Measurements from ENCODE around the gene ARHGAP33.

Gene ARHGAP33

DNA sequence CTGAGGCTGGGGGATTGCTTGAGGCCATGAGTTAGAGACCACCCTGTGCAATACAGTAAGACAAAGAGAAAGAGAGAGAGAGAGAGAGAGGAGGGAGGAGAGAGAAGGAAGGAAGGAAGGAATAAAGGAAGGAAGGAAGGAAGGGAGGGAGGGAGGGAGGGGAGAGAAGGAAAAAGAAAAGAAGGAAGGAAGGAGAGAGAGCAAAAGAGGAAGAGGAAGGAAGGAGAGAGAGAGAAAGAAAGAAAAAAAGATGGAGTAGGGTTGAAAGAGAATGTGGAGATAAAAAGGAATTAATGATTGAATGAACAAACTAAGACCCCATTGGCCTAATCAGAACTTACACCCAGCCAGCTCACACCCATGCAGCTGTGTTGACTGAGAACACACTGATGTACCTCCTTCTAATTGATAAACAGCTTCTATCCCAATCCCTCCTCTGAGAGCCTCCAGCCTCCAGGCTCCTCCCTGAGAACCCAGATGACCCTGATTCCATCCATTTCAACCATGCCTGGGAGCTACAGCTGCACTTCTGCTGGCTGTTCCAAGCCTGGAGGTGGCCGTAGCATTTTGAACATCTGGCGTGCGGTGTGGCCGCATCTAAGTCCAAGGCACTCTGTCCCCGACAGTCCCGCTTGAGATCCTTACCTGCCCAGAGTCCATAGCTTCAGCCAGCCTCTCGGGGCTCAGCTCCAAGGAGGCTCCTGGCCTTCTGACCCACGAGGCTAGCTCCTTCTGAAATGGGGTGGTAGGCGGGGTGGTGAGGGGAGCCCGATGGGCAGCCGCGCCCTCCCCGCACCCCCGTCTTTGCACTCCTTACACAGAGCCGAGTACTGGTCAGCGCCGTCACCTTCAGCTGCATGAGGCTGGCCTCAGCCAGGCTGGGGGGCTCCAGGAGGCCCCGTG is 36.2 kb downstream of the ARHGAP33 start:
- no peaks in the 10 kb centered on the region for H3K79me2 ChIP-seq (ENCODE audit: insufficient read depth, low read depth)
- no peak overlapping the region for H3K4me2 ChIP-seq
- no peak overlapping the region for H2AFZ ChIP-seq (ENCODE audit: low read depth)
- H3K27ac ChIP-seq = no peak overlapping the region
- TF ChIP-seq, protein P1, sequence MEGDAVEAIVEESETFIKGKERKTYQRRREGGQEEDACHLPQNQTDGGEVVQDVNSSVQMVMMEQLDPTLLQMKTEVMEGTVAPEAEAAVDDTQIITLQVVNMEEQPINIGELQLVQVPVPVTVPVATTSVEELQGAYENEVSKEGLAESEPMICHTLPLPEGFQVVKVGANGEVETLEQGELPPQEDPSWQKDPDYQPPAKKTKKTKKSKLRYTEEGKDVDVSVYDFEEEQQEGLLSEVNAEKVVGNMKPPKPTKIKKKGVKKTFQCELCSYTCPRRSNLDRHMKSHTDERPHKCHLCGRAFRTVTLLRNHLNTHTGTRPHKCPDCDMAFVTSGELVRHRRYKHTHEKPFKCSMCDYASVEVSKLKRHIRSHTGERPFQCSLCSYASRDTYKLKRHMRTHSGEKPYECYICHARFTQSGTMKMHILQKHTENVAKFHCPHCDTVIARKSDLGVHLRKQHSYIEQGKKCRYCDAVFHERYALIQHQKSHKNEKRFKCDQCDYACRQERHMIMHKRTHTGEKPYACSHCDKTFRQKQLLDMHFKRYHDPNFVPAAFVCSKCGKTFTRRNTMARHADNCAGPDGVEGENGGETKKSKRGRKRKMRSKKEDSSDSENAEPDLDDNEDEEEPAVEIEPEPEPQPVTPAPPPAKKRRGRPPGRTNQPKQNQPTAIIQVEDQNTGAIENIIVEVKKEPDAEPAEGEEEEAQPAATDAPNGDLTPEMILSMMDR (conservative IDR thresholded peaks at IDR 0.05; ENCODE audit: low read depth, low read length) = no peak
- no peak overlapping the region for H3K4me3 ChIP-seq (IDR thresholded peaks at IDR 0.05; ENCODE audit: insufficient read depth, low read depth, low read length)
- H3K9ac ChIP-seq = no peak overlapping the region
- H3K27me3 ChIP-seq (ENCODE audit: insufficient read depth, low read depth) = peaks cover 67% of the 10 kb centered on the region
- no peaks in the 10 kb centered on the region for H4K20me1 ChIP-seq (ENCODE audit: insufficient read depth)
- no peaks in the 10 kb centered on the region for H3K36me3 ChIP-seq (ENCODE audit: insufficient read depth)
- no peaks in the 10 kb centered on the region for H3K4me1 ChIP-seq (ENCODE audit: low read depth, poor library complexity, severe bottlenecking)

DNA sequence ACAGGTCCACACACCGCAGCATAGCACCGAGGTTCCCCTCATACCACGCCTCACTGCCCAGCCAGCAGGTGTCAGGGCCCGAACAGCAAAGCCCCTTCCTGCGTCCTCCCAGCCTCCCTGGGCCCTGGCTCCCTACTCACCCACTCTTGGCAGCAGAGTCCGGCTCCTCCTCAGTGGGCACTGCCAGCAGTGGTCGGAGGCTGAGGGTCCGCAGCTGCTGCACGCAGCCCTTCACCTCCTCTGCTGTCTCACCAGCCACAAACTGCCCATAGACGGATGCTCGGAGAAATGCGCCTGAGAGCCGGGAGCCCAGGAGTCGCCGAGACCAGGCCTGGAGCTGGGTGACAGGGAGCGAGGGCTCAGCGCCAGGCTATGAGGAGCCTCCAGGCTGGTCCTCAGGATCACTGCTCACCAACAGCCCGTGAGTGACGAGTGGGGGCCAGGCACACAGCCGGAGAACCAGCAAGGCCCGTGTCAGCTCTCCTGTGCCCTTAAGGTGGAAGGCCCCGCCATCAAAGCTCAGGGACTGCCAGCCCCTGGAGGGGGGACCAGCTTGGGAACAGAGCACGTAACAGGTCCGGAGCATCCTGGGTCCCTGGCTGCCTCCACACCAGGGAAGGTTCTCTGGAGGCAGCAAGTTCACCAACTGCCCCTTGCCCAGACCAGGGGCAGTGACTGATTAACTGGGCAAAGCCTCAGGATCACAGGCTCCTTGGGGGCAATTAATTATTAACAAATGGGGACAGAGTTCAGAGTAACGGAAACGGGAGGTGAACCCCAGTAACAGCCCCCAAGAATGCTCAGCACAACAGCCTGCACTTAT is 37.1 kb downstream of the ARHGAP33 start, which contains the start of gene PRODH2:
Gene PRODH2 (minus strand): TSS at position 626 of the 823 bp plus-strand sequence. CDS start 40 bp downstream, at position 586.
- H3K27me3 ChIP-seq (ENCODE audit: insufficient read depth, low read depth) = peaks cover 66% of the 10 kb centered on the region
- TF ChIP-seq, protein P1 (conservative IDR thresholded peaks at IDR 0.05; ENCODE audit: low read depth, low read length) = no peak
- H3K79me2 ChIP-seq (ENCODE audit: insufficient read depth, low read depth) = no peaks in the 10 kb centered on the region
- no peak within 1 kb of the TSS for H3K9ac ChIP-seq
- no peaks in the 10 kb centered on the region for H4K20me1 ChIP-seq (ENCODE audit: insufficient read depth)
- no peak within 1 kb of the TSS for H2AFZ ChIP-seq (ENCODE audit: low read depth)
- no peak within 1 kb of the TSS for H3K27ac ChIP-seq
- H3K4me3 ChIP-seq (IDR thresholded peaks at IDR 0.05; ENCODE audit: insufficient read depth, low read depth, low read length) = no peak within 1 kb of the TSS
- H3K4me2 ChIP-seq = no peak within 1 kb of the TSS
- no peaks in the 10 kb centered on the region for H3K36me3 ChIP-seq (ENCODE audit: insufficient read depth)
- no peaks in the 10 kb centered on the region for H3K4me1 ChIP-seq (ENCODE audit: low read depth, poor library complexity, severe bottlenecking)

DNA sequence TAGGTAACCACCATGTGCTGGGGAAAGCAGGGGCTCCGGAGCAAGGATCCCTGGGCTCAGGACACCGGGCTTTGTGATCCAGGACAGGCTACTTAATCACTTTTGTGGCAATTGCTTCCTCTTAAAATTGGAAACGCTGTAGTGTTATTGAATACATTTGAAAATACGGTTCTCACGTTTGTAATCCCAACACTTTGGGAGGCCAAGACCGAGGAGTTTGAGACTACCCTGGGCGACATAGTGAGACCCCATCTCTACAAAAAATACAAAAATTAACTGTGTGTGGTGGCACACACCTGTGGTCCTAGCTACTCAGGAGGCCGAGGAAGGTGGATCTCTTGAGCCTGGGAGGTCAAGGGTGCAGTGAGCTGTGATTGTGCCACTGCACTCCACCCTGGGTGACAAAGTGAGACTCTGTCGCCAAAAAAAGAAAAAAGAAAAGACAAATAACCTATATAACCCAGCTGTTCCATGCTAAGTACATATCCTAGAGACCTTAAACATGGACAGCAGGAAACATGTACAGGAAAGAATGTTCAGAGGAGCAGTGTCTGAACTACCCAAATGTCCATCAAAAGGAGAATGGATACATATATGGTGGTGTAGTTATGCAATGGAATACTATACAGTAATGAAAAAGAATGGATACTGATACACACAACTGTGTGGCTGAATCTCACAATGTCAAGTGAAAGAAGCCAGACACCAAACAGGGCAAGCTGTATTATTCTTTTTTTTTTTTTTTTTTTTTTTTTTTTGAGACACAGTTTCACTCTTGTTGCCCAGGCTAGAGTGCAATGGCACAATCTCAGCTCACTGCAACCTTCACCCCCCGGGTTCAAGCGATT is 37.9 kb downstream of the ARHGAP33 start:
- Histone ChIP-seq H3K79me2 (ENCODE audit: insufficient read depth, low read depth) (no peaks in the 10 kb centered on the region), H3K4me1 (ENCODE audit: low read depth, poor library complexity, severe bottlenecking) (no peaks in the 10 kb centered on the region), H3K36me3 (ENCODE audit: insufficient read depth) (no peaks in the 10 kb centered on the region), H3K4me2 (no peak overlapping the region), H2AFZ (ENCODE audit: low read depth) (no peak overlapping the region), H3K4me3 (IDR thresholded peaks at IDR 0.05; ENCODE audit: insufficient read depth, low read depth, low read length) (no peak overlapping the region), H3K27ac (no peak overlapping the region), H4K20me1 (ENCODE audit: insufficient read depth) (no peaks in the 10 kb centered on the region), H3K27me3 (ENCODE audit: insufficient read depth, low read depth) (peaks cover 58% of the 10 kb centered on the region), H3K9ac (no peak overlapping the region)
- TF ChIP-seq, protein P1 (conservative IDR thresholded peaks at IDR 0.05; ENCODE audit: low read depth, low read length) = no peak

DNA sequence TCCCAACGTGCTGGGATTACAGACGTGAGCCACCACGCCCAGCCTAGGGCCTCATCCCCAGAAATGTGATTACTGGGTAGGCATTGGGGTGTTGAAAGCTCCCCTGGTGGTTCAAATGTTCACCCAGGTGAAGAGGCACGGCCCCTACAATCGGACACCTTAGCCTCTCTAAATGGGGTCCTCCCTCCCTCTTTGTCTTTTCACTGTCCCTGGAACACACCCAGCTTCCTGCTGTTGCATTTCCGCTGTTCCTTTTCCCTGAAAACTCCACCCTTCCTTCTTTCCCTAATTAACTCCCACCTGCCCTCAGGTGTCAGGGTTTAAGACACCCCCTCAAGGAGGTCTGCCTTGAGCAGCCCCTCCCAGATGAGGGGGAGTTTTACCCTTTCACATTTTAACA is 40.9 kb downstream of the ARHGAP33 start:
- Histone ChIP-seq H3K4me2 (no peak overlapping the region), H3K36me3 (ENCODE audit: insufficient read depth) (no peaks in the 10 kb centered on the region), H4K20me1 (ENCODE audit: insufficient read depth) (no peaks in the 10 kb centered on the region), H3K4me3 (IDR thresholded peaks at IDR 0.05; ENCODE audit: insufficient read depth, low read depth, low read length) (no peak overlapping the region), H3K27me3 (ENCODE audit: insufficient read depth, low read depth) (peaks cover 59% of the 10 kb centered on the region), H3K27ac (no peak overlapping the region), H3K9ac (no peak overlapping the region), H2AFZ (ENCODE audit: low read depth) (no peak overlapping the region), H3K4me1 (ENCODE audit: low read depth, poor library complexity, severe bottlenecking) (no peaks in the 10 kb centered on the region), H3K79me2 (ENCODE audit: insufficient read depth, low read depth) (no peaks in the 10 kb centered on the region)
- TF ChIP-seq, protein P1 (conservative IDR thresholded peaks at IDR 0.05; ENCODE audit: low read depth, low read length) = no peak

Data from KMS-11 (cell line).